Smooth muscle cell (in vitro differentiated cells): Measurements from ENCODE around the gene ALDH1A1. TPM values are rescaled to one million over a fixed set of nuclear protein-coding genes. Genes with fewer than 3 reads are reported as not detected.

Source experiments
- DNase-seq: peaks from one replicate; lab custom pipeline; 2025; ENCODE audit not compliant: unreplicated experiment; lab: John Stamatoyannopoulos, UW
- H2AFZ ChIP-seq: fragments of 200-600 bp; sonication (generic); 2 replicates; pipeline ENCODE4 v1.6.0; 2016; ENCODE audit warnings: antibody characterized with exemption, low read depth, mild to moderate bottlenecking
- H3F3A ChIP-seq: fragments of 200-600 bp; sonication (generic); 2 replicates; pipeline ENCODE4 v1.6.0; 2017; ENCODE audit warnings: antibody characterized with exemption, low read depth
- H3K27ac ChIP-seq: fragments of 200-600 bp; sonication (generic); 2 replicates; pipeline ENCODE4 v1.5.1; 2016; ENCODE audit warnings: low read depth, mild to moderate bottlenecking
- H3K27me3 ChIP-seq: fragments of 200-600 bp; sonication (generic); 2 replicates; pipeline ENCODE4 v1.6.1; 2016; ENCODE audit warnings: low read depth, mild to moderate bottlenecking
- H3K36me3 ChIP-seq: fragments of 200-600 bp; sonication (generic); 2 replicates; pipeline ENCODE4 v1.5.1; 2016; ENCODE audit warnings: low read depth
- H3K4me1 ChIP-seq: fragments of 200-600 bp; sonication (generic); 2 replicates; pipeline ENCODE4 v1.5.1; 2016; ENCODE audit warnings: low read depth
- H3K4me2 ChIP-seq: fragments of 200-600 bp; sonication (generic); 2 replicates; pipeline ENCODE4 v1.6.0; 2016; ENCODE audit warnings: mild to moderate bottlenecking
- H3K4me3 ChIP-seq: fragments of 200-600 bp; sonication (generic); 2 replicates; pipeline ENCODE4 v1.5.1; 2016; ENCODE audit warnings: mild to moderate bottlenecking
- H3K79me2 ChIP-seq: fragments of 200-600 bp; sonication (generic); 2 replicates; pipeline ENCODE4 v1.6.0; 2016; ENCODE audit warnings: low read depth, mild to moderate bottlenecking
- H3K9ac ChIP-seq: fragments of 200-600 bp; sonication (generic); 2 replicates; pipeline ENCODE4 v1.6.0; 2016; ENCODE audit warnings: low read depth
- H3K9me3 ChIP-seq: fragments of 200-600 bp; sonication (generic); replicated peaks from 2 replicates; pipeline ENCODE4 v1.5.1; 2016; ENCODE audit warnings: low read depth
- H4K20me1 ChIP-seq: fragments of 200-600 bp; sonication (generic); 2 replicates; pipeline ENCODE4 v1.6.0; 2016; ENCODE audit warnings: low read depth
- WGBS: methylation state at CpG from one replicate; pipeline ENCODE4 v1.1.7; 2016; ENCODE audit warnings: low lambda C conversion rate; 5-methylcytosine and 5-hydroxymethylcytosine counted together
- polyA plus RNA-seq: library from polyadenylated mRNA; unstranded; fragments of >200 nt; fragmentation: Nextera tagmentation; extraction: Ambion mirVana; gene quantifications from 2 replicates; pipeline ENCODE4 v1.2.1, GENCODE V29; 2016
- total RNA-seq: library from RNA; depleted of rRNA; stranded (reverse); fragments of >200 nt; gene quantifications from 2 replicates; pipeline ENCODE4 v1.2.3, GENCODE V29; 2014
- TF ChIP-seq, protein P1 (sequence below): fragments of 200-600 bp; sonication (generic); IDR thresholded peaks from 2 replicates; pipeline ENCODE4 v1.5.1; 2017; ENCODE audit warnings: borderline replicate concordance, mild to moderate bottlenecking, antibody characterized with exemption; ENCODE audit not compliant: insufficient read depth, poor library complexity, severe bottlenecking

Gene ALDH1A1
- total and polyA plus RNA-seq, 2 experiments from 2014 or later = 0.07 to 0.09 TPM

DNA sequence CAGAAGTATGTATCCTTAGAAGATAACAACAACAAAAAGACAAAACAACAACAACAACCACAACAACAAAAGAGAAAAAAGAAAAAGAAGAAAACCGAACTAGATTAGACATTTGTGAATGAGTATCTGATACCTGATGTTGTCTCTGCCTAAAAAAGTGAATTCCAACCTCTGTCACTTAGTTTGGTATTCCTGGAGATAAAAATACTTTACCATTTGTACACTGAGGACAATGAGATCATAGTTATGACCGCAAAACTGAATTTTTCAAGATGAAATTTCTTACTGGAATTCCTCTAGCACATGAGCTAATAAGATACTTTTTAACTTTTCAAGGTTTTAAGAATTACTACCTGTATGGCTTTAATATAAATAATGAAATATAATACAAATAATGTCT is 54.5 kb downstream of the ALDH1A1 start:
- no peaks in the 10 kb centered on the region for H3K27me3 ChIP-seq
- H3F3A ChIP-seq = no peaks in the 10 kb centered on the region
- no peak overlapping the region for H3K9ac ChIP-seq
- H3K79me2 ChIP-seq = no peaks in the 10 kb centered on the region
- no peaks in the 10 kb centered on the region for H4K20me1 ChIP-seq
- H3K27ac ChIP-seq = no peak overlapping the region
- H3K4me2 ChIP-seq = no peak overlapping the region
- DNase-seq = no peak
- H2AFZ ChIP-seq = no peak overlapping the region
- no peaks in the 10 kb centered on the region for H3K9me3 ChIP-seq
- peaks cover 15% of the 10 kb centered on the region for H3K4me1 ChIP-seq
- 94% methylated on average over 2 of the region's 2 CpGs for WGBS
- TF ChIP-seq, protein P1, sequence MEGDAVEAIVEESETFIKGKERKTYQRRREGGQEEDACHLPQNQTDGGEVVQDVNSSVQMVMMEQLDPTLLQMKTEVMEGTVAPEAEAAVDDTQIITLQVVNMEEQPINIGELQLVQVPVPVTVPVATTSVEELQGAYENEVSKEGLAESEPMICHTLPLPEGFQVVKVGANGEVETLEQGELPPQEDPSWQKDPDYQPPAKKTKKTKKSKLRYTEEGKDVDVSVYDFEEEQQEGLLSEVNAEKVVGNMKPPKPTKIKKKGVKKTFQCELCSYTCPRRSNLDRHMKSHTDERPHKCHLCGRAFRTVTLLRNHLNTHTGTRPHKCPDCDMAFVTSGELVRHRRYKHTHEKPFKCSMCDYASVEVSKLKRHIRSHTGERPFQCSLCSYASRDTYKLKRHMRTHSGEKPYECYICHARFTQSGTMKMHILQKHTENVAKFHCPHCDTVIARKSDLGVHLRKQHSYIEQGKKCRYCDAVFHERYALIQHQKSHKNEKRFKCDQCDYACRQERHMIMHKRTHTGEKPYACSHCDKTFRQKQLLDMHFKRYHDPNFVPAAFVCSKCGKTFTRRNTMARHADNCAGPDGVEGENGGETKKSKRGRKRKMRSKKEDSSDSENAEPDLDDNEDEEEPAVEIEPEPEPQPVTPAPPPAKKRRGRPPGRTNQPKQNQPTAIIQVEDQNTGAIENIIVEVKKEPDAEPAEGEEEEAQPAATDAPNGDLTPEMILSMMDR = no peak
- H3K36me3 ChIP-seq = no peaks in the 10 kb centered on the region
- no peak overlapping the region for H3K4me3 ChIP-seq

DNA sequence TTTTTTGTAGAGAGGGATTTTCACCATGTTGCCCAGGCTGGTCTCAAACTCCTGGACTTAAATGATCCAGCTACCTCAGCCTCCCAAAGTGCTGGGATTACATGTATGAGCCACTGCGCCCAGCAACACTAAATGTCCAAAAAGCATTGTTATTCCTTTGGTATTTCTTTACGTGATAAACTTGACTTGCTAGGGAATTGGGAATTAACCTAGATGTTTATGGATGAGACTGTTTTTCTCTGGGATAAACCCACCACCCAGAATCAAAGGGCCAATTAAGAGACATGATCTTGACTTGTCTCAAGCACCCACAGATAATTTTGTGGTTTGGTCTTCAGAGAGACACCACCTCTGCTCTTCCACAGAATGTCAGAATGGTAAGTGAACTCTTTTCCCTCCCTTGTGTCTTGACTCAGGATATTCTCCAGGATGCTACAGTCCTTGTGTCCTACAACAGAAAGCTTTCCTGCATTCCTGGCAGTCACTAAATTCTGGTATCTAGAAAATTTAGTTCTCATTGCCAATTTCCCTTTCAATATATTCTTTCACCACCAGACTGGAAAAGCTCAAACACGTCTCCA is 55.7 kb downstream of the ALDH1A1 start:
- H2AFZ ChIP-seq = no peak overlapping the region
- H3F3A ChIP-seq = no peaks in the 10 kb centered on the region
- TF ChIP-seq, protein P1 = no peak
- no peak overlapping the region for H3K27ac ChIP-seq
- H3K36me3 ChIP-seq = no peaks in the 10 kb centered on the region
- H3K4me3 ChIP-seq = no peak overlapping the region
- WGBS = 87% methylated on average over 3 of the region's 3 CpGs
- no peak overlapping the region for H3K4me2 ChIP-seq
- no peaks in the 10 kb centered on the region for H3K79me2 ChIP-seq
- no peaks in the 10 kb centered on the region for H3K27me3 ChIP-seq
- H3K9ac ChIP-seq = no peak overlapping the region
- peaks cover 15% of the 10 kb centered on the region for H3K4me1 ChIP-seq
- no peak for DNase-seq
- H4K20me1 ChIP-seq = no peaks in the 10 kb centered on the region
- no peaks in the 10 kb centered on the region for H3K9me3 ChIP-seq

DNA sequence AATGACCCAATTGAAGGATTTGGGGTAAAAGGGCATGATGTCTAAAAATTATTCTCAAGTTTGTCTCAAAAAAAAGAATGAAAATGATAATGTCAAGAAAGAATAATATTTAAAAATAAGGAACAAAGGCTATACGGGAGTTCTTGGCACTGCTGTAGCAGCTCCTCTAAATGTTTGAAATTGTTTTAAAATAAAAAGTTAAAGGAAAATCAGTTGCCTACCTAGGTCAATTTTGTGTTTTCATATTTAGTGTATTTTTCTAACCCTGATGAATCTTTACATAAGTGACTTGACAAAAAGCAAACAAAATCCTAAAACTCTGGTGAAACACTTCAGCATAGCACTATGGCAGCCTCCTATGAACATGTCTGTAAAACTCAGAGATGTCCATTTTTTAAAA is 56.4 kb downstream of the ALDH1A1 start:
- WGBS = 100% methylated on average over 1 of the region's 1 CpG
- H3K4me3 ChIP-seq = no peak overlapping the region
- H3K9me3 ChIP-seq = no peaks in the 10 kb centered on the region
- no peak for DNase-seq
- H3K27me3 ChIP-seq = no peaks in the 10 kb centered on the region
- no peak overlapping the region for H3K4me2 ChIP-seq
- TF ChIP-seq, protein P1 = no peak
- no peak overlapping the region for H3K27ac ChIP-seq
- no peaks in the 10 kb centered on the region for H4K20me1 ChIP-seq
- no peaks in the 10 kb centered on the region for H3K79me2 ChIP-seq
- no peaks in the 10 kb centered on the region for H3F3A ChIP-seq
- H2AFZ ChIP-seq = no peak overlapping the region
- H3K9ac ChIP-seq = no peak overlapping the region
- H3K4me1 ChIP-seq = peaks cover 15% of the 10 kb centered on the region
- no peaks in the 10 kb centered on the region for H3K36me3 ChIP-seq

DNA sequence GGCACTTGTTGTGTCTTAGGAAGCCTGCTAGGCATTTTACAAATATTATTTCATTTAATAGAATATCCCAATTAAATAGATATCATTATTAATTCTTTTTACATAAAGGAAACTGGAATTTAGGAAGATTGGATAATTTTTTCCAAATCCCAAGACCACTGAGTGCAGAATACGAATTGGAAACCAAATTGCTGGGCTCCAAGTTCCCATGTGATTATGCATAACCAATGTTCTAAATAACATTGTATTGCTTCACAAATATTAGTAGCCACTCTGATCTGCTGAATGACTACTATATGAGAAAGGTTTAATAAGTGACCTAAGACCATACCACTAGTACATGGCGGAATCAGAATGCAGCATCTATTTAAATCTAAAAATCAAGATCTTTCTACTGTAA is 57.7 kb downstream of the ALDH1A1 start:
- 93% methylated on average over 2 of the region's 2 CpGs for WGBS
- no peaks in the 10 kb centered on the region for H3K36me3 ChIP-seq
- peak overlapping the region; percentile 78 for H3K27ac ChIP-seq

More for the DNA sequence above, 57.7 kb downstream of the ALDH1A1 start:
- no peak overlapping the region for H3K9ac ChIP-seq
- TF ChIP-seq, protein P1 = no peak
- H3K4me3 ChIP-seq = no peak overlapping the region
- no peaks in the 10 kb centered on the region for H3K9me3 ChIP-seq
- peaks cover 15% of the 10 kb centered on the region for H3K4me1 ChIP-seq
- H3K4me2 ChIP-seq = peak overlapping the region; percentile 31
- no peaks in the 10 kb centered on the region for H4K20me1 ChIP-seq
- H3F3A ChIP-seq = no peaks in the 10 kb centered on the region
- no peak overlapping the region for H2AFZ ChIP-seq
- no peaks in the 10 kb centered on the region for H3K27me3 ChIP-seq
- no peaks in the 10 kb centered on the region for H3K79me2 ChIP-seq
- no peak for DNase-seq
